CD4-positive, alpha-beta memory T cell (primary cell): Measurements from ENCODE around the gene PSMD12. TPM values are rescaled to one million over a fixed set of nuclear protein-coding genes. Genes with fewer than 3 reads are reported as not detected.
"Not testable (repeated sequence)": the region's sequence is repeated elsewhere in the genome, so short reads cannot be mapped to it uniquely, and the experiment has no call there.

Experiments used
- CTCF ChIA-PET: fragments of 350-600 bp; sonication (Branson Sonifier 250); formaldehyde crosslinking; loops from one replicate; lab custom pipeline; 2021; ENCODE audit warnings: inconsistent platforms; ENCODE audit not compliant: partially characterized antibody; lab: Charles Lee
- POLR2A ChIA-PET: fragments of 350-600 bp; sonication (Branson Sonifier 250); formaldehyde crosslinking; loops from one replicate; lab custom pipeline; 2021; ENCODE audit not compliant: partially characterized antibody; lab: Charles Lee
- DNase-seq, 5 donors: peaks; one replicate each; pipeline versions ENCODE4 v3.0.0 to v3.0.0-alpha.2; 2020 to 2022; ENCODE audit warnings: mixed read lengths in 1 of 5
- H3K27ac ChIP-seq: one replicate; pipeline ENCODE4 v1.7.0; 2013; ENCODE audit warnings: low read depth, low read length
- H3K27me3 ChIP-seq: 2 replicates; pipeline ENCODE4 v1.7.0; 2013; ENCODE audit warnings: mild to moderate bottlenecking, low read length, moderate library complexity; ENCODE audit not compliant: insufficient read depth
- H3K36me3 ChIP-seq: 2 replicates; pipeline ENCODE4 v1.7.0; 2013; ENCODE audit warnings: mild to moderate bottlenecking, low read length, moderate library complexity; ENCODE audit not compliant: insufficient read depth
- H3K4me1 ChIP-seq: 2 replicates; pipeline ENCODE4 v1.7.0; 2013; ENCODE audit warnings: mild to moderate bottlenecking, low read length, moderate library complexity; ENCODE audit not compliant: insufficient read depth
- H3K4me3 ChIP-seq, 2 donors: one replicate each; pipeline ENCODE4 v1.7.0; 2013; ENCODE audit warnings: low read length in 2 of 2, mild to moderate bottlenecking in 1 of 2
- H3K9me3 ChIP-seq, 2 donors: one replicate each; pipeline ENCODE4 v1.7.0; 2013; ENCODE audit warnings: low read length in 2 of 2, control low read depth in 1 of 2; ENCODE audit not compliant: control insufficient read depth in 1 of 2
- H3K27ac Mint-ChIP-seq, 7 donors: one replicate each; pipeline ENCODE4 v1.8.0; 2020 to 2021; ENCODE audit warnings: mixed read lengths in 7 of 7, mild to moderate bottlenecking in 6 of 7, inconsistent platforms in 3 of 7, moderate library complexity in 3 of 7
- H3K27me3 Mint-ChIP-seq, 2 donors: one replicate each; pipeline ENCODE4 v1.8.0; 2020 to 2021; ENCODE audit warnings: mixed read lengths in 2 of 2
- H3K36me3 Mint-ChIP-seq, 2 donors: one replicate each; pipeline ENCODE4 v1.8.0; 2020 to 2021; ENCODE audit warnings: mixed read lengths in 2 of 2, inconsistent platforms in 1 of 2, mild to moderate bottlenecking in 1 of 2
- H3K4me1 Mint-ChIP-seq, 4 donors: one replicate each; pipeline ENCODE4 v1.8.0; 2020 to 2021; ENCODE audit warnings: mixed read lengths in 4 of 4, mild to moderate bottlenecking in 1 of 4
- H3K4me3 Mint-ChIP-seq, 8 donors: one replicate each; pipeline ENCODE4 v1.8.0; 2020 to 2021; ENCODE audit warnings: mixed read lengths in 8 of 8, mild to moderate bottlenecking in 7 of 8, moderate library complexity in 6 of 8, inconsistent platforms in 3 of 8
- H3K9me3 Mint-ChIP-seq, 8 donors: one replicate each; pipeline ENCODE4 v1.8.0; 2020 to 2021; ENCODE audit warnings: mixed read lengths in 8 of 8, mild to moderate bottlenecking in 5 of 8, inconsistent platforms in 3 of 8, moderate library complexity in 1 of 8
- intact Hi-C: fragments of 100-400 bp; cut with micrococcal nuclease; formaldehyde crosslinking; loops from one replicate; pipeline ENCODE4 v1.15.1; 2023
- polyA plus RNA-seq, 2 donors: library from polyadenylated mRNA; unstranded; fragments of 300-500 nt; fragmentation: Illumina TruSeq; gene quantifications; one replicate each; pipeline ENCODE4 v1.2.3, GENCODE V29; 2021
- total RNA-seq, 2 experiments: library from RNA; stranded (reverse); gene quantifications; one replicate each; pipeline ENCODE4 v1.2.3, GENCODE V29; 2021

PSMD12 gene
- total and polyA plus RNA-seq, 4 experiments from 2014 or later, result 34.5 to 49.8 (median 47.8) TPM

DNA sequence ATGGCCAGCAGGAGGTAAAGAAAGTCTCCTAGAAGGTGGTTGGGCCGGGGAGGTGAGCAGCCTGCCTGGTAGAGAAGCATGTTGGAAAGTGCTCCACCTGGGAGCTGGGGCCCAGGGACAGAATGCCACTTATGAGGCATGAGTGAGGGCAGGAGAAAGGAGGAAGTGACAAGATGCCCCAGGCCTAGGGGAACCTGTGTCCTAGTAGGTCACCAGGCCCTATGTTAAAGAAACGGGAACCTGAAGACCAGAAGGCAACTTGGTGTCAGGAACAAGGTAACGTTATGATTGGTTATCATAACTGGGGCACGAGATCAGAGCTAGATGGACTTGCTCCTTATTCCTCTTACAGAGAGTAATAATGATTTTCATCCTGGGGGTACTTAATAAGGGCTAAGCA lies 45.0 kb upstream of the PSMD12 start:
- no peaks in the 10 kb centered on the region for H3K27me3 Mint-ChIP-seq
- ChIA-PET CTCF (no interaction called here), POLR2A (interaction anchor here (1.0 to 2.0 kb wide), 6 partner anchors 9 to 66 kb away, joined by 3 to 5 read pairs (median 4); no protein-coding TSS in a partner anchor)
- no peaks in the 10 kb centered on the region for H3K36me3 ChIP-seq
- no peak for DNase-seq
- H3K36me3 Mint-ChIP-seq, result peaks cover 6 to 26% of the 10 kb centered on the region in 2 donors
- H3K27me3 ChIP-seq, result no peaks in the 10 kb centered on the region
- peaks cover 35 to 72% (median 56%) of the 10 kb centered on the region in 4 donors for H3K4me1 Mint-ChIP-seq
- H3K9me3 Mint-ChIP-seq, result peaks cover 0 to 3% (median 0%) of the 10 kb centered on the region in 8 donors
- peaks cover 18% of the 10 kb centered on the region for H3K4me1 ChIP-seq
- H3K9me3 ChIP-seq, result no peaks in the 10 kb centered on the region
- no peak overlapping the region for H3K27ac ChIP-seq
- H3K27ac Mint-ChIP-seq, result peak overlapping the region; percentile 28 to 85 (median 68)
- H3K4me3 Mint-ChIP-seq, result peak overlapping the region in 3 of 8 donors; percentile 10 to 13 (median 11)
- no peak overlapping the region for H3K4me3 ChIP-seq
- intact Hi-C loops, result no loop called here

DNA sequence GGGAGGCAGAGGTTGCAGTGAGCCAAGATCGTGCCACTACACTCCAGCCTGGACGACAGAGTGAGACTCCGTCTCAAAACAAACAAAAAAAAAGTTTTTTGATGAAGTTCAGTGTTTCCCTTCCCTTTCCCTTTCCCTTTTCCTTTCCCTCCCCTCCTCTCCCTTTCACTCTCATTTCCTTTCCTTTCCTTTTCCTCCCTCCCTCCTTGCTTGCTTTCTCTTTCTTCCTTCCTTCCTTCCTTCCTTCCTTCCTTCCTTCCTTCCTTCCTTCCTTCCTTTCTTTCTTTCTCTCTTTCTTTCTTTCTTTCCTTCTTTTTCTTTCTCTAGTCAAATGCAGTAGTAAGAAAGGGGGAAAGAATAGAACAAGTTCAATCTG lies 42.1 kb upstream of the PSMD12 start:
- CTCF ChIA-PET, result interaction anchor here (0.9 to 1.1 kb wide), 3 partner anchors 29 to 67 kb away, joined by 3 to 4 read pairs (median 3); no protein-coding TSS in a partner anchor
- H3K4me3 ChIP-seq, H3K27me3 ChIP-seq, DNase-seq, intact Hi-C loops, H3K27me3 Mint-ChIP-seq, H3K27ac ChIP-seq, H3K9me3 ChIP-seq, H3K9me3 Mint-ChIP-seq, POLR2A ChIA-PET, H3K36me3 ChIP-seq: not testable (repeated sequence)
- H3K4me1 ChIP-seq, result peaks cover 32% of the 10 kb centered on the region
- peaks cover 11 to 20% of the 10 kb centered on the region in 2 donors for H3K36me3 Mint-ChIP-seq
- peaks cover 41 to 73% (median 53%) of the 10 kb centered on the region in 4 donors for H3K4me1 Mint-ChIP-seq
- peak overlapping the region in 1 of 8 donors; percentile 33 for H3K4me3 Mint-ChIP-seq
- H3K27ac Mint-ChIP-seq, result peak overlapping the region in 5 of 7 donors; percentile 22 to 83 (median 50)

DNA sequence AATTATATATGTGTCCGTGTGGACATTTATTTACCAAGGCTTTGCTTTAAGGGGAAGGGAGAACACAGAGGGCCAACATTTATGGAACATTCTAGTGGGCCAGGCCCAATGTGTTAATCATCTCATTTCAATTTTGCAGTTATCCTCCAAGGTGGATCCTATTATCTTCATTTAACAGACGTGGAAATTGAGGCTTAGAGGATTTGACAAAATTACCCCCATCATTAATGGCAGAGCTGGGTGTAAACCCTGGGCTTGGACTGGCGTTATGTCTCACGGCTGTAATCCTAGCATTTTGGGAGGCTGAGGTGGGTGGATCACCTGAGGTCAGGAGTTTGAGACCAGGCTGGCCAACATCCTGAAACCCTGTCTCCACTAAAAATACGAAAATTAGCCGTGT lies 37.1 kb upstream of the PSMD12 start:
- POLR2A ChIA-PET, result interaction anchor here (0.8 to 1.5 kb wide), 2 partner anchors 37 kb away, joined by 3 to 7 read pairs; no protein-coding TSS in a partner anchor
- DNase-seq, result no peak
- intact Hi-C loops, result no loop called here

DNA sequence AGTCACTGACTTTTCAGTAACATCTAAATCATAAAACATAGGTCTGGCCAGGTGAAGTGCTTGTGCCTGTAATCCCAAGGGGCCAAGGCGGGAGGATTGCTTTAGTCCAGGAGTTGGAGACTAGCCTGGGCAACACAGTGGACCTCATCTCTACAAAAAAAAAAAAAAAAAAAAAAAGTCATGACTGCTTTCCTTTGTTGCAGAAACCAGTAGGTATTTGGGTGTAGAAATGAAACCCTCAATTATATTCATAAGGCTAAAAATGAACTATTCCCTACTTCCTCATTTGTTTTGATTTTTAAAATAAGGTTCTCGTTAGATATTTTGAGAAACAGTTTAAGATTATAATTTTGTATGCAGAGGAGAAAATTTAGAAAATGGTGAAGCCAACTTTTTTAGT lies 36.7 kb upstream of the PSMD12 start:
- intact Hi-C loops, result no loop called here
- ChIA-PET CTCF (no interaction called here), POLR2A (interaction anchor here (0.8 kb wide), 1 partner anchor 38 kb away, joined by 3 read pairs; no protein-coding TSS in a partner anchor)
- peaks cover 58% of the 10 kb centered on the region for H3K4me1 ChIP-seq
- no peaks in the 10 kb centered on the region for H3K9me3 ChIP-seq
- no peaks in the 10 kb centered on the region for H3K27me3 Mint-ChIP-seq
- no peak overlapping the region for H3K4me3 ChIP-seq
- peaks cover 18 to 28% of the 10 kb centered on the region in 2 donors for H3K36me3 Mint-ChIP-seq
- no peaks in the 10 kb centered on the region for H3K27me3 ChIP-seq
- H3K27ac Mint-ChIP-seq, result peak overlapping the region in 5 of 7 donors; percentile 57 to 88 (median 85)
- H3K4me3 Mint-ChIP-seq, result peak overlapping the region in 5 of 8 donors; percentile 18 to 69 (median 36)
- no peaks in the 10 kb centered on the region for H3K36me3 ChIP-seq
- H3K27ac ChIP-seq, result no peak overlapping the region
- no peaks in the 10 kb centered on the region for H3K9me3 Mint-ChIP-seq
- H3K4me1 Mint-ChIP-seq, result peaks cover 46 to 82% (median 60%) of the 10 kb centered on the region in 4 donors
- no peak for DNase-seq

More for the DNA sequence above, 37.1 kb upstream of the PSMD12 start:
- H3K9me3 Mint-ChIP-seq, result no peaks in the 10 kb centered on the region
- peak overlapping the region in 4 of 7 donors; percentile 17 to 88 (median 58) for H3K27ac Mint-ChIP-seq
- H3K4me1 Mint-ChIP-seq, result peaks cover 42 to 80% (median 57%) of the 10 kb centered on the region in 4 donors
- H3K27me3 ChIP-seq, result no peaks in the 10 kb centered on the region
- H3K4me1 ChIP-seq, result peaks cover 55% of the 10 kb centered on the region
- H3K9me3 ChIP-seq, result no peaks in the 10 kb centered on the region
- no peaks in the 10 kb centered on the region for H3K27me3 Mint-ChIP-seq
- peaks cover 14 to 24% of the 10 kb centered on the region in 2 donors for H3K36me3 Mint-ChIP-seq
- H3K36me3 ChIP-seq, result no peaks in the 10 kb centered on the region
- H3K27ac ChIP-seq, result no peak overlapping the region
- CTCF ChIA-PET, result interaction anchor here (3.0 kb wide), 1 partner anchor 72 kb away, joined by 9 read pairs; no protein-coding TSS in a partner anchor
- peak overlapping the region in 1 of 8 donors; percentile 31 for H3K4me3 Mint-ChIP-seq
- no peak overlapping the region for H3K4me3 ChIP-seq

DNA sequence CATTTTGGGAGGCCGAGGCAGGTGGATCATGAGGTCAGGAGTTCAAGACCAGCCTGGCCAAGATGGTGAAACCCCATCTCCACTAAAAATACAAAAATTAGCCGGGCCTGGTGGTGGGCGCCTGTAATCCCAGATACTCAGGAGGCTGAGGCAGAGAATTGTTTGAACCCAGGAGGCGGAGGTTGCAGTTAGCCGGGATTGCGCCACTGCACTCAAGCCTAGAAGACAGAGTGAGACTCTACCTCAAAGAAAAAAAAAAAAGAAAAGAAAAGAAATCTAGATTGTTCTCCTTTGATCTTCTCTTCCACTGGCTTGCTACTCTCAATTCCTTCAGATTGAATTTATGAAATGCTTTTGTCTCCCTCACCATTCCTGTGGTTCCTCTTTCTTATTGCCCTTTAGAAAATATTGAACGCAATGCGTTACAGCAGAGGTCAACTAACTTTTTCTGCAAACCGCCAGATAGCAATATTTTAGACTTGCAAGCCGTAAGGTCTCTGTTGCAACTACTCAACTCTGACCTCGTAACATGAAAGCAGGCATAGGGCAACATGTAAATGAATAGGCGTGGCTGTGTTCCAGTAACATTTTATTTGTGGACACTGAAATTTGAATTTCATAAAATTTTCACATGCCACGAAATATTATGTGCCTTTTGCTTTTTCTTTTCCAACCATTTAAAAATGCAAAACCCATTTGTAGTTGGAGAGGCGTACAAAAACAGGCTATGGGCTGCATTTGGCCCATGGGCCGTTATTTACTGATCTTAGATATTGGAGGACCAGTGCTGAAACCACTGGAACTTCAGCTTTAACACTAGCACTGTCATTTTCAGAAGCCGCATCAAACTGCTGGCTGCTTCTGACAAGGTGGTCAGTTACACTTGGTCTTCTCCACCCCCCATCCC lies 35.5 kb upstream of the PSMD12 start:
- POLR2A ChIA-PET, result interaction anchor here (1.4 kb wide), 1 partner anchor 39 kb away, joined by 6 read pairs; no protein-coding TSS in a partner anchor

DNA sequence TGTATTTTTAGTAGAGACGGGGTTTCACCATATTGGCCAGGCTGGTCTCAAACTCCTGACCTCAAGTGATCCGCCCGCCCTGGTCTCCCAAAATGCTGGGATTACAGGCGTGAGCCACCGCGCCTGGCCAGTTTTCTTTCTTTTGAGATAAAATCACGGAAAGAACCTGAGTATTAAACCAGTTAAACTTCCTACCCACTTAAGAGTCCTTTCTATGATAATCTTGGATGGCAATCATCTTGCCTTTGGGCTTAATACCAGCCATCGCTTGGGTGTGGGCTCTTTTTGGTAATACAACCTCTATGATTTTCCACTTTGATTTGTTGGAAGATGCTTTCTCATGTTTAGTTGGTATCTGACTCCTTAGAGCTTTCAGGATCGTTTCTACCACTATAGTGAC lies 34.7 kb upstream of the PSMD12 start:
- H3K4me1 Mint-ChIP-seq, result peaks cover 40 to 79% (median 54%) of the 10 kb centered on the region in 4 donors
- no peak overlapping the region for H3K4me3 ChIP-seq
- peaks cover 15 to 23% of the 10 kb centered on the region in 2 donors for H3K36me3 Mint-ChIP-seq
- peak overlapping the region in 5 of 7 donors; percentile 29 to 94 (median 84) for H3K27ac Mint-ChIP-seq
- no peak for DNase-seq
- no peaks in the 10 kb centered on the region for H3K9me3 Mint-ChIP-seq
- CTCF ChIA-PET, result no interaction called here
- H3K4me1 ChIP-seq, result peaks cover 63% of the 10 kb centered on the region
- H3K36me3 ChIP-seq, result no peaks in the 10 kb centered on the region
- H3K27me3 ChIP-seq, result no peaks in the 10 kb centered on the region
- no peaks in the 10 kb centered on the region for H3K9me3 ChIP-seq
- peak overlapping the region in 3 of 8 donors; percentile 10 to 57 (median 34) for H3K4me3 Mint-ChIP-seq
- no peak overlapping the region for H3K27ac ChIP-seq
- POLR2A ChIA-PET, result interaction anchor here (1.0 to 1.4 kb wide), 3 partner anchors 21 to 74 kb away, joined by 3 to 6 read pairs (median 3); no protein-coding TSS in a partner anchor
- intact Hi-C loops, result no loop called here
- H3K27me3 Mint-ChIP-seq, result no peaks in the 10 kb centered on the region

More for the DNA sequence above, 35.5 kb upstream of the PSMD12 start:
- peaks cover 44 to 86% (median 58%) of the 10 kb centered on the region in 4 donors for H3K4me1 Mint-ChIP-seq
- intact Hi-C loops, result no loop called here
- no peaks in the 10 kb centered on the region for H3K36me3 ChIP-seq
- no peaks in the 10 kb centered on the region for H3K27me3 Mint-ChIP-seq
- no peaks in the 10 kb centered on the region for H3K9me3 Mint-ChIP-seq
- no peak overlapping the region for H3K27ac ChIP-seq
- H3K9me3 ChIP-seq, result no peaks in the 10 kb centered on the region
- H3K36me3 Mint-ChIP-seq, result peaks cover 18 to 26% of the 10 kb centered on the region in 2 donors
- peaks cover 65% of the 10 kb centered on the region for H3K4me1 ChIP-seq
- CTCF ChIA-PET, result no interaction called here
- H3K27ac Mint-ChIP-seq, result peak overlapping the region in 5 of 7 donors; percentile 29 to 94 (median 84)
- H3K27me3 ChIP-seq, result no peaks in the 10 kb centered on the region
- no peak for DNase-seq
- H3K4me3 ChIP-seq, result no peak overlapping the region
- peak overlapping the region in 6 of 8 donors; percentile 33 to 57 (median 46) for H3K4me3 Mint-ChIP-seq
